Keratinocyte (primary cell): ENCODE results near the gene SNU13. TPM values are rescaled to one million over a fixed set of nuclear protein-coding genes. Genes with fewer than 3 reads are reported as not detected.

Experiments
- DNase-seq: peaks from one replicate; pipeline ENCODE4 v3.0.0-alpha.2; 2011; ENCODE audit warnings: low read depth, missing footprints, low spot score
- FAIRE-seq: peaks from 2 replicates; lab custom pipeline; 2011; peaks lifted over from hg19 to GRCh38; lab: Jason Lieb, UNC
- H2AFZ ChIP-seq: 2 replicates; pipeline ENCODE4 v1.6.0; 2012; ENCODE audit warnings: low read length, control low read depth, inconsistent platforms; ENCODE audit not compliant: control insufficient read depth
- H3K27ac ChIP-seq: 2 replicates; pipeline ENCODE4 v1.5.1; 2011; ENCODE audit warnings: low read length; ENCODE audit not compliant: control insufficient read depth, insufficient read depth
- H3K27me3 ChIP-seq: 3 replicates; pipeline ENCODE4 v1.6.0; 2011; ENCODE audit warnings: low read length; ENCODE audit not compliant: control insufficient read depth, insufficient read depth; ENCODE audit errors: extremely low read depth
- H3K36me3 ChIP-seq, 2 experiments: 2 replicates in 1 of 2; 3 replicates in 1 of 2; pipeline ENCODE4 v1.5.1; 2011; ENCODE audit warnings: low read length in 2 of 2, mild to moderate bottlenecking in 1 of 2; ENCODE audit not compliant: control insufficient read depth in 2 of 2, insufficient read depth in 2 of 2; ENCODE audit errors: extremely low read depth in 1 of 2
- H3K4me1 ChIP-seq: 3 replicates; pipeline ENCODE4 v1.5.1; 2011; ENCODE audit warnings: low read length; ENCODE audit not compliant: control insufficient read depth, insufficient read depth; ENCODE audit errors: extremely low read depth
- H3K4me2 ChIP-seq: 3 replicates; pipeline ENCODE4 v1.6.0; 2011; ENCODE audit warnings: low read depth, low read length; ENCODE audit not compliant: control insufficient read depth, insufficient read depth; ENCODE audit errors: extremely low read depth
- H3K4me3 ChIP-seq, 3 experiments: fragments of 200-600 bp in 1 of 3; sonication (generic) in 1 of 3; 2 replicates in 2 of 3; 3 replicates in 1 of 3; pipeline ENCODE4 v1.5.1; 2011 to 2016; ENCODE audit warnings: low read length in 3 of 3, mild to moderate bottlenecking in 3 of 3, control low read depth in 2 of 3, inconsistent platforms in 1 of 3, low read depth in 1 of 3, mixed read lengths in 1 of 3, mixed run types in 1 of 3, moderate library complexity in 1 of 3; ENCODE audit not compliant: control insufficient read depth in 2 of 3, insufficient read depth in 2 of 3; ENCODE audit errors: extremely low read depth in 1 of 3
- H3K79me2 ChIP-seq: 2 replicates; pipeline ENCODE4 v1.6.0; 2012; ENCODE audit warnings: low read length; ENCODE audit not compliant: control insufficient read depth, insufficient read depth
- H3K9ac ChIP-seq: 3 replicates; pipeline ENCODE4 v1.6.0; 2011; ENCODE audit warnings: low read length; ENCODE audit not compliant: control insufficient read depth, insufficient read depth; ENCODE audit errors: extremely low read depth
- H3K9me1 ChIP-seq: 3 replicates; pipeline ENCODE4 v1.6.0; 2011; ENCODE audit warnings: low read length; ENCODE audit not compliant: control insufficient read depth, insufficient read depth; ENCODE audit errors: extremely low read depth
- H3K9me3 ChIP-seq: 2 replicates; pipeline ENCODE4 v1.5.1; 2012; ENCODE audit warnings: low read depth, low read length; ENCODE audit not compliant: control insufficient read depth
- H4K20me1 ChIP-seq: 3 replicates; pipeline ENCODE4 v1.6.0; 2011; ENCODE audit warnings: low read length; ENCODE audit not compliant: control insufficient read depth, insufficient read depth; ENCODE audit errors: extremely low read depth
- EZH2 ChIP-seq: IDR thresholded peaks from one replicate; pipeline ENCODE4 v1.6.1; 2012; ENCODE audit warnings: inconsistent platforms, mild to moderate bottlenecking, low read length, moderate library complexity
- dilution Hi-C: fragments of 300-500 bp; cut with MboI; formaldehyde crosslinking; loops from one replicate; pipeline ENCODE4 v1.7.0; 2020; ENCODE audit warnings: low sequenced_read_pairs; ENCODE audit not compliant: extremely low pct_ligation_motif_present
- polyA plus RNA-seq, 5 experiments: library from polyadenylated mRNA; depleted of rRNA in 3 of 5; stranded (reverse) in 3 of 5; stranded (forward) in 1 of 5; unstranded in 1 of 5; fragments of >200 nt; gene quantifications; 1 replicate in 1 of 5; 2 replicates in 3 of 5; 3 replicates in 1 of 5; pipeline versions ENCODE4 v1.2.1 to v1.2.3, GENCODE V29; 2011 to 2012; ENCODE audit warnings: missing spikeins in 2 of 5, low read depth in 1 of 5, low replicate concordance in 1 of 5
- TF ChIP-seq, protein P1 (sequence below), 3 experiments: IDR thresholded peaks in 1 of 3; conservative IDR thresholded peaks in 1 of 3; optimal IDR thresholded peaks in 1 of 3; 2 replicates in 2 of 3; 3 replicates in 1 of 3; pipeline versions ENCODE3 to v1.5.1; 2011; ENCODE audit warnings: low read length in 3 of 3, mild to moderate bottlenecking in 3 of 3, moderate library complexity in 2 of 3, control low read depth in 1 of 3, inconsistent platforms in 1 of 3; ENCODE audit not compliant: insufficient read depth in 2 of 3; ENCODE audit errors: extremely low read depth in 1 of 3

SNU13 gene
- polyA plus RNA-seq, 1 donor (not counting 4 experiments of a cell fraction or from before 2014, with no cell fraction given) = 230 TPM

DNA sequence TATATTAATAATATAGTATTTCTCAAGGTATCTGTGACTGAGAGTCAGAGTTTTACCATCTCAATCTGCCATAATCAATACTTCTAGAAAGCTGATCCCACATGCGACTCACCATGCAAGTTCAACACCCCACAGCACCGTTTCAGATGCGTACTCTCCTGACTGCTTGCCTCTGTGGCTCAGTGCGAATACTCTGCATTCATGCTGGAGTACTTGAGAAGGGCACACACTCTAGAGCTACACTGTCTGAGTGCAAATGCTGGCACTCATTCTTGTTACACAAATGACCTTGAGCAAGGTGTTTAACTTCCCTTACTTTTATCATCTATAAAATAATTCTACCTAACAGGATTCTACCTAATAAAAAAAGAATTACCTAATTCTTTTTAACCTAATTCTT, 12.5 kb downstream of the SNU13 start:
- H3K4me2 ChIP-seq = no peak overlapping the region
- TF ChIP-seq, protein P1, sequence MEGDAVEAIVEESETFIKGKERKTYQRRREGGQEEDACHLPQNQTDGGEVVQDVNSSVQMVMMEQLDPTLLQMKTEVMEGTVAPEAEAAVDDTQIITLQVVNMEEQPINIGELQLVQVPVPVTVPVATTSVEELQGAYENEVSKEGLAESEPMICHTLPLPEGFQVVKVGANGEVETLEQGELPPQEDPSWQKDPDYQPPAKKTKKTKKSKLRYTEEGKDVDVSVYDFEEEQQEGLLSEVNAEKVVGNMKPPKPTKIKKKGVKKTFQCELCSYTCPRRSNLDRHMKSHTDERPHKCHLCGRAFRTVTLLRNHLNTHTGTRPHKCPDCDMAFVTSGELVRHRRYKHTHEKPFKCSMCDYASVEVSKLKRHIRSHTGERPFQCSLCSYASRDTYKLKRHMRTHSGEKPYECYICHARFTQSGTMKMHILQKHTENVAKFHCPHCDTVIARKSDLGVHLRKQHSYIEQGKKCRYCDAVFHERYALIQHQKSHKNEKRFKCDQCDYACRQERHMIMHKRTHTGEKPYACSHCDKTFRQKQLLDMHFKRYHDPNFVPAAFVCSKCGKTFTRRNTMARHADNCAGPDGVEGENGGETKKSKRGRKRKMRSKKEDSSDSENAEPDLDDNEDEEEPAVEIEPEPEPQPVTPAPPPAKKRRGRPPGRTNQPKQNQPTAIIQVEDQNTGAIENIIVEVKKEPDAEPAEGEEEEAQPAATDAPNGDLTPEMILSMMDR (optimal IDR thresholded peaks at IDR 0.05 in 1 of 3, IDR thresholded peaks at IDR 0.05 in 1 of 3, conservative IDR thresholded peaks at IDR 0.05 in 1 of 3; ENCODE audit: extremely low read depth in 1 of 3, insufficient read depth in 2 of 3, low read length in 3 of 3) = no peak
- TF ChIP-seq EZH2 = no peak
- H3K79me2 ChIP-seq = peaks cover 53% of the 10 kb centered on the region
- dilution Hi-C loops = no loop called here
- peaks cover 25 to 31% of the 10 kb centered on the region in 2 experiments for H3K36me3 ChIP-seq
- H3K9me3 ChIP-seq = no peaks in the 10 kb centered on the region
- H3K27ac ChIP-seq = no peak overlapping the region
- no peak overlapping the region for H3K9ac ChIP-seq
- H3K27me3 ChIP-seq = no peaks in the 10 kb centered on the region
- DNase-seq = no peak
- no peak overlapping the region for H2AFZ ChIP-seq
- H4K20me1 ChIP-seq = no peaks in the 10 kb centered on the region
- no peaks in the 10 kb centered on the region for H3K9me1 ChIP-seq
- H3K4me1 ChIP-seq = no peaks in the 10 kb centered on the region
- no peak overlapping the region for H3K4me3 ChIP-seq
- FAIRE-seq = no peak

DNA sequence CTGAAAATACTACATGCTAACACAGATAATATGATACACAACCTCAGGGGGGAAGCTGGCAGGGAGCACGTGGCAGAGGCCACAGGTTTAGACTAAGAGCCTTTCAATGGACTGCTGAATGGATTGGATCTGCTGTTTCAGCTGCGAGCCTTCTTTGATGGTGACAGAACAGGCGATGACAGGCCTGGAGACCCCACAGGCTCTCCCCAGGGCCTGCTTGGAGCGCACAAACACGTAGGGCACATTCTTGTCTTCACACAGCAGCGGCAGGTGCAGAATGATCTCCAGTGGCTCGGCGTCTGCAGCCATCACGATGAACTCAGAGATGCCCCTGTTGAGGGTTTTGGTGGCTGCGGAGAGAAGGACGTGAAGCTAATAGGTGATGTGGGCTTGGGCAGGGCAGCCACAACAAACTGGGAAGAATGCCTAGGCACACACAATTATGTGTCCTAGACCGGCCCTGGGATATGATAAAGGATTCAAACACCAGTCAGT, 13.8 kb downstream of the SNU13 start:
- TF ChIP-seq, protein P1 (optimal IDR thresholded peaks at IDR 0.05 in 1 of 3, IDR thresholded peaks at IDR 0.05 in 1 of 3, conservative IDR thresholded peaks at IDR 0.05 in 1 of 3; ENCODE audit: extremely low read depth in 1 of 3, insufficient read depth in 2 of 3, low read length in 3 of 3) = no peak
- TF ChIP-seq EZH2 = no peak
- Histone ChIP-seq H4K20me1 (no peaks in the 10 kb centered on the region), H3K79me2 (peaks cover 43% of the 10 kb centered on the region)

More for the DNA sequence above, 13.8 kb downstream of the SNU13 start:
- dilution Hi-C loops = no loop called here
- FAIRE-seq = no peak
- no peak overlapping the region for H3K4me2 ChIP-seq
- no peak overlapping the region for H3K9ac ChIP-seq
- no peak overlapping the region for H3K4me3 ChIP-seq
- H3K27ac ChIP-seq = no peak overlapping the region
- no peaks in the 10 kb centered on the region for H3K27me3 ChIP-seq
- peaks cover 22 to 28% of the 10 kb centered on the region in 2 experiments for H3K36me3 ChIP-seq
- no peaks in the 10 kb centered on the region for H3K4me1 ChIP-seq
- no peak for DNase-seq
- no peaks in the 10 kb centered on the region for H3K9me1 ChIP-seq
- no peak overlapping the region for H2AFZ ChIP-seq
- H3K9me3 ChIP-seq = no peaks in the 10 kb centered on the region
